Measurements from ENCODE around the gene TPCN2. TPM values are rescaled to one million over a fixed set of nuclear protein-coding genes. Genes with fewer than 3 reads are reported as not detected.

Gene TPCN2
- total RNA-seq, 5 donors from 2014 or later (not counting 1 experiment from before 2014, with no cell fraction given) = 14.9 to 34.3 (median 19.4) TPM

GRCh38 chr11:69037074-69037473, 11.7 kb upstream of the TPCN2 start:
- Mint-ChIP-seq H3K36me3 (no peaks in the 10 kb centered on the region), H3K9me3 (no peaks in the 10 kb centered on the region), H3K4me1 (no peaks in the 10 kb centered on the region), H3K27me3 (peaks cover 12 to 15% of the 10 kb centered on the region in 2 donors), H3K4me3 (no peak overlapping the region), H3K27ac (no peak overlapping the region)
- ChIA-PET POLR2A (no interaction called here), CTCF (no interaction called here)
- no peaks in the 10 kb centered on the region for H3K4me1 ChIP-seq (ENCODE audit: control insufficient read depth in 1 of 2, extremely low read depth in 1 of 2, insufficient read depth in 2 of 2, low read length in 2 of 2)
- DNase-seq (no peak), ATAC-seq (replicated peaks in 1 of 4) (no peak)
- 90% methylated on average over 11 of the region's 18 CpGs for WGBS (ENCODE audit: insufficient coverage)
- H3K36me3 ChIP-seq (ENCODE audit: control insufficient read depth in 2 of 2, extremely low read depth in 1 of 2, insufficient read depth in 1 of 2, low read length in 1 of 2) = no peaks in the 10 kb centered on the region
- H3K27ac ChIP-seq (ENCODE audit: low read length) = no peak overlapping the region
- peaks cover 0 to 35% of the 10 kb centered on the region in 2 experiments for H3K27me3 ChIP-seq (replicated peaks in 1 of 2; ENCODE audit: control insufficient read depth in 2 of 2, extremely low read depth in 1 of 2, insufficient read depth in 2 of 2, low read length in 1 of 2)
- no peaks in the 10 kb centered on the region for H3K9me3 ChIP-seq
- no peak overlapping the region for H3K4me3 ChIP-seq (ENCODE audit: control insufficient read depth in 1 of 2, extremely low read depth in 1 of 2, low read length in 1 of 2)

GRCh38 chr11:69037544-69037943, 11.2 kb upstream of the TPCN2 start:
- no peaks in the 10 kb centered on the region for H3K36me3 Mint-ChIP-seq
- peaks cover 12 to 15% of the 10 kb centered on the region in 2 donors for H3K27me3 Mint-ChIP-seq
- ChIA-PET CTCF (no interaction called here), POLR2A (no interaction called here)
- Histone ChIP-seq H3K36me3 (ENCODE audit: control insufficient read depth in 2 of 2, extremely low read depth in 1 of 2, insufficient read depth in 1 of 2, low read length in 1 of 2) (no peaks in the 10 kb centered on the region), H3K9me3 (no peaks in the 10 kb centered on the region), H3K27ac (ENCODE audit: low read length) (no peak overlapping the region), H3K4me1 (ENCODE audit: control insufficient read depth in 1 of 2, extremely low read depth in 1 of 2, insufficient read depth in 2 of 2, low read length in 2 of 2) (no peaks in the 10 kb centered on the region), H3K4me3 (ENCODE audit: control insufficient read depth in 1 of 2, extremely low read depth in 1 of 2, low read length in 1 of 2) (no peak overlapping the region), H3K27me3 (replicated peaks in 1 of 2; ENCODE audit: control insufficient read depth in 2 of 2, extremely low read depth in 1 of 2, insufficient read depth in 2 of 2, low read length in 1 of 2) (peaks cover 0 to 34% of the 10 kb centered on the region in 2 experiments)
- 90% methylated on average over 5 of the region's 8 CpGs for WGBS (ENCODE audit: insufficient coverage)
- ATAC-seq (replicated peaks in 1 of 4) (no peak), DNase-seq (no peak)
- no peak overlapping the region for H3K4me3 Mint-ChIP-seq
- H3K9me3 Mint-ChIP-seq = no peaks in the 10 kb centered on the region
- no peak overlapping the region for H3K27ac Mint-ChIP-seq
- no peaks in the 10 kb centered on the region for H3K4me1 Mint-ChIP-seq

GRCh38 chr11:69039501-69039900, 9.2 kb upstream of the TPCN2 start:
- WGBS (ENCODE audit: insufficient coverage) = no CpG with 5 or more reads among the region's 1 CpG
- H3K27me3 Mint-ChIP-seq = peaks cover 7 to 11% of the 10 kb centered on the region in 2 donors
- DNase-seq (no peak), ATAC-seq (replicated peaks in 1 of 4) (no peak)
- H3K4me3 ChIP-seq (ENCODE audit: control insufficient read depth in 1 of 2, extremely low read depth in 1 of 2, low read length in 1 of 2) = no peak overlapping the region
- no peak overlapping the region for H3K27ac ChIP-seq (ENCODE audit: low read length)
- H3K36me3 Mint-ChIP-seq = no peaks in the 10 kb centered on the region
- peaks cover 0 to 32% of the 10 kb centered on the region in 2 experiments for H3K27me3 ChIP-seq (replicated peaks in 1 of 2; ENCODE audit: control insufficient read depth in 2 of 2, extremely low read depth in 1 of 2, insufficient read depth in 2 of 2, low read length in 1 of 2)
- no peaks in the 10 kb centered on the region for H3K4me1 Mint-ChIP-seq
- POLR2A ChIA-PET = no interaction called here
- no peak overlapping the region for H3K4me3 Mint-ChIP-seq
- H3K4me1 ChIP-seq (ENCODE audit: control insufficient read depth in 1 of 2, extremely low read depth in 1 of 2, insufficient read depth in 2 of 2, low read length in 2 of 2) = no peaks in the 10 kb centered on the region
- no peaks in the 10 kb centered on the region for H3K36me3 ChIP-seq (ENCODE audit: control insufficient read depth in 2 of 2, extremely low read depth in 1 of 2, insufficient read depth in 1 of 2, low read length in 1 of 2)
- no peak overlapping the region for H3K27ac Mint-ChIP-seq
- no peaks in the 10 kb centered on the region for H3K9me3 Mint-ChIP-seq
- H3K9me3 ChIP-seq = no peaks in the 10 kb centered on the region
- CTCF ChIA-PET = no interaction called here

GRCh38 chr11:69040051-69040450, 8.7 kb upstream of the TPCN2 start:
- CTCF ChIA-PET = no interaction called here
- Histone ChIP-seq H3K4me1 (ENCODE audit: control insufficient read depth in 1 of 2, extremely low read depth in 1 of 2, insufficient read depth in 2 of 2, low read length in 2 of 2) (no peaks in the 10 kb centered on the region), H3K36me3 (ENCODE audit: control insufficient read depth in 2 of 2, extremely low read depth in 1 of 2, insufficient read depth in 1 of 2, low read length in 1 of 2) (no peaks in the 10 kb centered on the region), H3K9me3 (no peaks in the 10 kb centered on the region), H3K27me3 (replicated peaks in 1 of 2; ENCODE audit: control insufficient read depth in 2 of 2, extremely low read depth in 1 of 2, insufficient read depth in 2 of 2, low read length in 1 of 2) (peaks cover 2 to 30% of the 10 kb centered on the region in 2 experiments), H3K4me3 (ENCODE audit: control insufficient read depth in 1 of 2, extremely low read depth in 1 of 2, low read length in 1 of 2) (no peak overlapping the region), H3K27ac (ENCODE audit: low read length) (no peak overlapping the region)
- no peak for DNase-seq
- POLR2A ChIA-PET = interaction anchor here (0.6 kb wide), 2 partner anchors 10 to 95 kb away, joined by 3 read pairs; no protein-coding TSS in a partner anchor
- Mint-ChIP-seq H3K4me1 (no peaks in the 10 kb centered on the region), H3K36me3 (no peaks in the 10 kb centered on the region), H3K27me3 (peaks cover 5 to 9% of the 10 kb centered on the region in 2 donors), H3K27ac (no peak overlapping the region), H3K4me3 (no peak overlapping the region), H3K9me3 (no peaks in the 10 kb centered on the region)
- ATAC-seq (replicated peaks in 1 of 4) = no peak
- WGBS (ENCODE audit: insufficient coverage) = 90% methylated on average over 5 of the region's 6 CpGs

GRCh38 chr11:69040581-69041260, 8.0 kb upstream of the TPCN2 start:
- no peaks in the 10 kb centered on the region for H3K4me1 Mint-ChIP-seq
- CTCF ChIA-PET = no interaction called here
- DNase-seq = no peak
- H3K36me3 Mint-ChIP-seq = no peaks in the 10 kb centered on the region
- no peak overlapping the region for H3K4me3 ChIP-seq (ENCODE audit: control insufficient read depth in 1 of 2, extremely low read depth in 1 of 2, low read length in 1 of 2)
- peaks cover 2 to 23% of the 10 kb centered on the region in 2 experiments for H3K27me3 ChIP-seq (replicated peaks in 1 of 2; ENCODE audit: control insufficient read depth in 2 of 2, extremely low read depth in 1 of 2, insufficient read depth in 2 of 2, low read length in 1 of 2)
- H3K27me3 Mint-ChIP-seq = peaks cover 5 to 8% of the 10 kb centered on the region in 2 donors
- WGBS (ENCODE audit: insufficient coverage) = 71% methylated on average over 2 of the region's 4 CpGs
- H3K9me3 Mint-ChIP-seq = no peaks in the 10 kb centered on the region
- H3K4me1 ChIP-seq (ENCODE audit: control insufficient read depth in 1 of 2, extremely low read depth in 1 of 2, insufficient read depth in 2 of 2, low read length in 2 of 2) = no peaks in the 10 kb centered on the region
- no peak overlapping the region for H3K27ac ChIP-seq (ENCODE audit: low read length)
- no peak overlapping the region for H3K4me3 Mint-ChIP-seq
- no peak overlapping the region for H3K27ac Mint-ChIP-seq
- no peaks in the 10 kb centered on the region for H3K9me3 ChIP-seq
- no peaks in the 10 kb centered on the region for H3K36me3 ChIP-seq (ENCODE audit: control insufficient read depth in 2 of 2, extremely low read depth in 1 of 2, insufficient read depth in 1 of 2, low read length in 1 of 2)
- POLR2A ChIA-PET = interaction anchor here (0.6 kb wide), 2 partner anchors 11 to 96 kb away, joined by 3 read pairs; no protein-coding TSS in a partner anchor
- ATAC-seq (replicated peaks in 1 of 4) = no peak

- H3K4me1 Mint-ChIP-seq = no peaks in the 10 kb centered on the region
- DNase-seq (no peak), ATAC-seq (replicated peaks in 1 of 4) (no peak)
- H3K27me3 Mint-ChIP-seq = peaks cover 0 to 3% of the 10 kb centered on the region in 2 donors
- Histone ChIP-seq H3K27me3 (replicated peaks in 1 of 2; ENCODE audit: control insufficient read depth in 2 of 2, extremely low read depth in 1 of 2, insufficient read depth in 2 of 2, low read length in 1 of 2) (peaks cover 2 to 18% of the 10 kb centered on the region in 2 experiments), H3K4me3 (ENCODE audit: control insufficient read depth in 1 of 2, extremely low read depth in 1 of 2, low read length in 1 of 2) (no peak overlapping the region), H3K27ac (ENCODE audit: low read length) (no peak overlapping the region), H3K4me1 (ENCODE audit: control insufficient read depth in 1 of 2, extremely low read depth in 1 of 2, insufficient read depth in 2 of 2, low read length in 2 of 2) (no peaks in the 10 kb centered on the region), H3K36me3 (ENCODE audit: control insufficient read depth in 2 of 2, extremely low read depth in 1 of 2, insufficient read depth in 1 of 2, low read length in 1 of 2) (no peaks in the 10 kb centered on the region), H3K9me3 (no peaks in the 10 kb centered on the region)
- ChIA-PET POLR2A (no interaction called here), CTCF (interaction anchor here in 1 of 2 donors (0.7 kb wide), 1 partner anchor 33 kb away, joined by 3 read pairs; no protein-coding TSS in a partner anchor)
- no peaks in the 10 kb centered on the region for H3K36me3 Mint-ChIP-seq
- 100% methylated on average over 1 of the region's 2 CpGs for WGBS (ENCODE audit: insufficient coverage)
- no peak overlapping the region for H3K27ac Mint-ChIP-seq
- H3K4me3 Mint-ChIP-seq = no peak overlapping the region
- no peaks in the 10 kb centered on the region for H3K9me3 Mint-ChIP-seq
Observed at GRCh38 chr11:69041516-69041915, 7.2 kb upstream of the TPCN2 start.

Measured in T-cell (primary cell).